GM13977 (cell line): ENCODE data around the gene UACA.

ENCODE experiments used
- DNase-seq: peaks from one replicate; pipeline ENCODE4 v3.0.0; 2012; ENCODE audit warnings: low spot score
- in situ Hi-C: fragments of 300-500 bp; cut with MboI; formaldehyde crosslinking; loops from one replicate; pipeline ENCODE4 v1.12.0; 2022; ENCODE audit warnings: low sequenced_read_pairs, low pct_unique_long_range_greater_than_20kb, mixed read lengths, inconsistent platforms; ENCODE audit not compliant: unreplicated experiment
- TF ChIP-seq, protein P1 (sequence below): IDR thresholded peaks from 2 replicates; pipeline ENCODE4 v1.5.1; 2012; ENCODE audit warnings: mild to moderate bottlenecking, control low read depth; ENCODE audit not compliant: insufficient read depth; ENCODE audit errors: extremely low read depth, missing control alignments

Gene UACA

DNA sequence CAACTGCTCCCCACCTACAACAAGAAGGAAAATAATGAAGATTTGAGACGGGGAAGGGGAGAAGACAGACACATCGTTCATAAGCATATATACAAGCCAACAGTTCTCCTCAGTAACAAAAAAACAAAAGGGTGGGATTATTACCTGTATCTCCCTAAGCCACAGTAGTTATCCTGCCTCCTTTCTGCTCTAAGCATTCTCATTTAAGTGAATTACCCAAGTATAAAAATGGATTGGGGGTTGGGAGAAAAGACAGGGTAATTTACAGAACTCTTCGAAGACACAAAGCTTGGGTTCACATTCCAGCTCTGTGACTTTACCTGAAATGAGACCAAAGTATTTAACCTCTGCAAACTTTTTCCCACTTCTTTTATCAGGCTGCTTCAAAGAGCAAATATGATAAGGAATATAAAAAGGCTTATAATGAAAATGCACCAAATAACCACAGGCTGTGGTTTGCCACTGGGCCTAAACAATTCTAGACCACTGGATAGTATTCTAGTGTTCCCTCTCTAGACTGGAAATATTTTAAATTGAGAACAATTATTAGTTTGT lies 64.4 kb downstream of the UACA start:
- in situ Hi-C loops: no loop called here
- no peak for DNase-seq
- TF ChIP-seq, protein P1, sequence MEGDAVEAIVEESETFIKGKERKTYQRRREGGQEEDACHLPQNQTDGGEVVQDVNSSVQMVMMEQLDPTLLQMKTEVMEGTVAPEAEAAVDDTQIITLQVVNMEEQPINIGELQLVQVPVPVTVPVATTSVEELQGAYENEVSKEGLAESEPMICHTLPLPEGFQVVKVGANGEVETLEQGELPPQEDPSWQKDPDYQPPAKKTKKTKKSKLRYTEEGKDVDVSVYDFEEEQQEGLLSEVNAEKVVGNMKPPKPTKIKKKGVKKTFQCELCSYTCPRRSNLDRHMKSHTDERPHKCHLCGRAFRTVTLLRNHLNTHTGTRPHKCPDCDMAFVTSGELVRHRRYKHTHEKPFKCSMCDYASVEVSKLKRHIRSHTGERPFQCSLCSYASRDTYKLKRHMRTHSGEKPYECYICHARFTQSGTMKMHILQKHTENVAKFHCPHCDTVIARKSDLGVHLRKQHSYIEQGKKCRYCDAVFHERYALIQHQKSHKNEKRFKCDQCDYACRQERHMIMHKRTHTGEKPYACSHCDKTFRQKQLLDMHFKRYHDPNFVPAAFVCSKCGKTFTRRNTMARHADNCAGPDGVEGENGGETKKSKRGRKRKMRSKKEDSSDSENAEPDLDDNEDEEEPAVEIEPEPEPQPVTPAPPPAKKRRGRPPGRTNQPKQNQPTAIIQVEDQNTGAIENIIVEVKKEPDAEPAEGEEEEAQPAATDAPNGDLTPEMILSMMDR: no peak

- TF ChIP-seq, protein P1: no peak
- in situ Hi-C loops: no loop called here
These were observed 64.9 kb downstream of the UACA start for GRCh38 chr15:70698426-70698825.

GRCh38 chr15:70690491-70691276 lies 72.7 kb downstream of the UACA start:
- in situ Hi-C loops: no loop called here
- no peak for DNase-seq
- TF ChIP-seq, protein P1: no peak

More at GRCh38 chr15:70698426-70698825, 64.9 kb downstream of the UACA start:
- no peak for DNase-seq

DNA sequence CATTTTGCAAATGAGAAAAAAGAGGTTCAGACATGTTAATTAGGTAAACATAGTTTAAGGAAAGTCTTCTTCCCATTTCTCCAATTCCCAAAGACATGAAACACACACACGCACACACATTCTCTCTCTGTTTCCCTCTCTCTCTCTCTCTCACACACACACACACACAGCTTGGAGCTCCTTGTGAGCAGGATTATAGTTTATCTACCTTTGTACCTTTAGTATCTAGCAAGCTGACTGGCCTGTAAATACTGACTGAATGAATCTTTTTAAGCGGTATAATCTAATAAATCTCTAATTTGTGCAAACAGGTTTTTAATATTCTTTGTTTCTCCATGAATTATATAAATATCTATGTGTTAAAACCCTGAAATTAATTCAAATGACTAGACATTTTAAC lies 73.3 kb downstream of the UACA start:
- no peak for DNase-seq
- in situ Hi-C loops: no loop called here
- TF ChIP-seq, protein P1: no peak

DNA sequence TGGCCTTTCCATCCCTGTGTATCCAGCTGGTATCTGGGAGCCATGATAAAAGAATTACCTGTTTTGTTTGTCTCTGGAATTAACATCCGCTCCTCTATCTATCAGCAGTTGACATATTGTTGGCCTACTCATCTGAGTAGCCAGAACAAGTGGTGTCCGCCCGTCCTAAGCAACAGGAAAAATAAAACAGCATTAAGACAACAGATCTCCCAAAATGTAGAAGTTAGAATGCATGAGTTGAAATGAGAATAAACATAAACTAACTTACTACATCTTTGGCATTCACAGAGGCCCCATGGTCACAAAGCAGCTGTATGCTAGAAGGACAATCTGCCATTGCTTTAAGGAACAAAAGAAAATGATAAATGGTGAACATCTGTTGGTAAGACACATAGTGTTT lies 75.9 kb downstream of the UACA start:
- TF ChIP-seq, protein P1: no peak
- DNase-seq: no peak
- in situ Hi-C loops: no loop called here

GRCh38 chr15:70680817-70681216 lies 82.5 kb downstream of the UACA start:
- TF ChIP-seq, protein P1: no peak

More at GRCh38 chr15:70680817-70681216, 82.5 kb downstream of the UACA start:
- DNase-seq: no peak
- in situ Hi-C loops: no loop called here
